Epithelial cell of proximal tubule (primary cell): ENCODE results near the gene SMTNL2. TPM values are rescaled to one million over a fixed set of nuclear protein-coding genes. Genes with fewer than 3 reads are reported as not detected.
"Not testable (repeated sequence)": the region's sequence is repeated elsewhere in the genome, so short reads cannot be mapped to it uniquely, and the experiment has no call there.

Experiments used
- DNase-seq: peaks from one replicate; pipeline ENCODE4 v3.0.0-alpha.2; 2011; ENCODE audit warnings: low read depth
- H3K4me3 ChIP-seq: 2 replicates; pipeline ENCODE4 v1.5.1; 2011; ENCODE audit warnings: low read depth, mild to moderate bottlenecking, low read length
- CTCF ChIP-seq: conservative IDR thresholded peaks from 2 replicates; pipeline ENCODE4 v1.5.1; 2012; ENCODE audit warnings: low read depth, mild to moderate bottlenecking, low read length
- total RNA-seq: library from RNA; depleted of rRNA; stranded (reverse); fragments of >200 nt; gene quantifications from 2 replicates; pipeline ENCODE4 v1.2.3, GENCODE V29; 2015

The SMTNL2 gene
- total RNA-seq, 1 donor from 2014 or later = 1.3 TPM

DNA sequence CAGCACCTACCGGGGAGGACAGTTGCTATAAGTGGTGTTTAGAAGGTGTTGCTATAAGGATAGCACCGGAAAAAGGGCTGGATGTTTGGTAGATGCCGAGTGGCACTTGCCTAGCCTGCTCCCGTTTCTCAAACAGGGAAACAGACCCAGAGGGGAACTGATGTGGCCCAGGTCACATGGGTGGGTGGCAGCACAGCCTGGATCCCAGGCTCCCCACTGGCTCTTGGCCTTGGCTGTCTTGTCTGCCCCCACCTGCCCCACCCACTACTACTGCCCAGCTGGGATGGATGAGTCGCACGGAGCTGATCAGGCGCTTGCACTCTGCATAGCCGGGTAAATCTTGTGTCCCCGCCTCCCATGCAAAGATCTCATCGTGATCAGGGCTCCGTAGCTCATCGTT, 7.2 kb downstream of the SMTNL2 start:
- DNase-seq = no peak
- no peak overlapping the region for H3K4me3 ChIP-seq
- TF ChIP-seq CTCF = no peak

DNA sequence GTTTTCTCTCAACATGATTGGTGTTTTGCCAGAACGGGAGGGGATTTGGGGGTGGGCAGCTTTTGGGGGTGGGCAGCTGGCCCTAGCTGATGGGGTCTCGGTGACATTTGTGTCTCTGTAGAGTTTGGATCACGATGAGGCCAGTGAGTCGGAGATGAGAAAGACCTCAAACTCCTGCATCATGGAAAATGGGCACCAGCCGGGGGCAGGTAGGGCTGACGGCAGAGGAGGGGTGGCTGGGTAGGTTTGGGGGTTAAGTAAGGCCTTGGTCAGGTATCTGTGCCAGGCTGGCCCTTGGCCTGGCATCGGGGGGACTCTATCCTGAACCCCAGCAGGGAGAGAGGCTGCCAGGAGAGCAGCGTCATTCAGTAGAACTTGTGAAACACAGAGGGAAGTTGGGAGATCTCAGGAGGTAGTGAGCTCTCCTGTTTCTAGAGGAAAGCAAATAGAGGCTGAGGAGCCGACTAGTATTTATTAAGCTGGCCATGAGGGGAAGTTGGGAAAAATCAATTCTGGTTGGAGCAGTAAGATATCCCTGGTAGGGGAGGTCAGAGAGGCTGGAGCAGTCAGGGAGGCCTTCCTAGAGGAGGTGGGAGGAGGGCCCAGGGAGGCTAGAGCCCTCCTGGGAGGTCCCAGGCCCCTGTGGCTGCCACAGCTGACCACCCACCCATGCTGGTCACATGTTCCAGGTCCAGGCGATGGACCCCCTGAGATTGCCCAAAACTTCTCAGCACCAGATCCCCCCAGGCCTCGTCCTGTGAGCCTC, 8.1 kb downstream of the SMTNL2 start:
- no peak for DNase-seq
- no peak overlapping the region for H3K4me3 ChIP-seq
- TF ChIP-seq CTCF = no peak

- no peak overlapping the region for H3K4me3 ChIP-seq
- TF ChIP-seq CTCF = no peak
- DNase-seq = no peak
These were observed 8.7 kb downstream of the SMTNL2 start for GRCh38 chr17:4593021-4593421.

GRCh38 chr17:4594406-4594805, 10.1 kb downstream of the SMTNL2 start:
- TF ChIP-seq CTCF = no peak
- no peak overlapping the region for H3K4me3 ChIP-seq
- no peak for DNase-seq

DNA sequence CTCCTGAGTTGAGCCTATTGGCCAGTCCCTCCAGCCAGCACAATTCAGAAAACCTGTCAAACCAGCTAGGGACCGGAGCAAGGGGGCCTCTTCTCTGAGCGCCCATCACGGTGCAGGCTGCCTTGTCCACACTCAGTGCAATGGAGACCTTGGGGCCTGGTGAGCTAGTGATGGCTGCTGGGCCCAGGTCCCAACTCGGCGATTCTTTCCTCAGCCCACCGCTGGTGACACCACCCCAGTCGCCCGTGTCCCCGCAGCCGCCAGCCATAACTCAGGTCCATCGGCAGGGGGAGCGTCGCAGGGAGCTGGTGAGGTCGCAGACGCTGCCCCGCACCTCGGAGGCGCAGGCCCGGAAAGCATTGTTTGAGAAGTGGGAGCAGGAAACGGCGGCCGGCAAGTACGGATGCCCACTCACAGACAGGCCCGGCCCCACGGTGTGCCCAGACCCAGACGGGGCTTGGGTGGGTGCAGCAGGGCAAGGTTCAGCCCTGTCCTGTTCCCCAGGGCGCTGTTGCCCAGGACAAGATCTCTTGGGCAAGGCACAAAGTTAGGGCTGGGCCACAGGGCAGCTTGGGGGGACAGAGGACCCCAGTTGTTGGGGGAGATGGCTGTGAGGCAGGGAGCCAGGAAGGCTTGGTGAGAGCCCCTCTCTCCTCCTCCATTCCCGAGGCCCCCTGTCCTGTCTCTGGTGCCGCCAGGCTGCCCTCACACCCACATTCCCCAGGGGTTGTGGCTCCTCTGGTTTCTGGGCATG, 10.8 kb downstream of the SMTNL2 start:
- TF ChIP-seq CTCF = no peak
- no peak for DNase-seq

DNA sequence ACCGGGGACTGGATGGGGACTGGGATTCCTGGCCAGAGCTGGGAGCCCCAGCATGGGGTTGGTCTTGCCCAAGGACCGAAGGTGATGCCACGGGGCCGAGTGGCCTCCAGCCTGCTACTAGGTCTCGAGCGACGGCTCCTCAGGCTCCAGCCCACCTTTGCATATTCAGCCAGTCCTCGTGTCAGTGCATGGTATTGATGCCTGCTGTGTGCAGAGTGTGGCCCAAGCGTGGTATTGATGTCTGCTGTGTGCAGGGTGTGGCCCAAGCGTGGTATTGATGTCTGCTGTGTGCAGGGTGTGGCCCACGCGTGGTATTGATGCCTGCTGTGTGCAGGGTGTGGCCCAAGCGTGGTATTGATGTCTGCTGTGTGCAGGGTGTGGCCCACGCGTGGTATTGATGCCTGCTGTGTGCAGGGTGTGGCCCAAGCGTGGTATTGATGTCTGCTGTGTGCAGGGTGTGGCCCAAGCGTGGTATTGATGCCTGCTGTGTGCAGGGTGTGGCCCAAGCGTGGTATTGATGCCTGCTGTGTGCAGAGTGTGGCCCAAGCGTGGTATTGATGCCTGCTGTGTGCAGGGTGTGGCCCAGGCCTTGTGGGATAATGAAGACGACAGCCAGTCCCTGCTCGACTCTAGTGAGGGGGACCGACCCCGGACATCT, 11.5 kb downstream of the SMTNL2 start:
- H3K4me3 ChIP-seq, DNase-seq: not testable (repeated sequence)

More for the DNA sequence above, 10.8 kb downstream of the SMTNL2 start:
- no peak overlapping the region for H3K4me3 ChIP-seq

DNA sequence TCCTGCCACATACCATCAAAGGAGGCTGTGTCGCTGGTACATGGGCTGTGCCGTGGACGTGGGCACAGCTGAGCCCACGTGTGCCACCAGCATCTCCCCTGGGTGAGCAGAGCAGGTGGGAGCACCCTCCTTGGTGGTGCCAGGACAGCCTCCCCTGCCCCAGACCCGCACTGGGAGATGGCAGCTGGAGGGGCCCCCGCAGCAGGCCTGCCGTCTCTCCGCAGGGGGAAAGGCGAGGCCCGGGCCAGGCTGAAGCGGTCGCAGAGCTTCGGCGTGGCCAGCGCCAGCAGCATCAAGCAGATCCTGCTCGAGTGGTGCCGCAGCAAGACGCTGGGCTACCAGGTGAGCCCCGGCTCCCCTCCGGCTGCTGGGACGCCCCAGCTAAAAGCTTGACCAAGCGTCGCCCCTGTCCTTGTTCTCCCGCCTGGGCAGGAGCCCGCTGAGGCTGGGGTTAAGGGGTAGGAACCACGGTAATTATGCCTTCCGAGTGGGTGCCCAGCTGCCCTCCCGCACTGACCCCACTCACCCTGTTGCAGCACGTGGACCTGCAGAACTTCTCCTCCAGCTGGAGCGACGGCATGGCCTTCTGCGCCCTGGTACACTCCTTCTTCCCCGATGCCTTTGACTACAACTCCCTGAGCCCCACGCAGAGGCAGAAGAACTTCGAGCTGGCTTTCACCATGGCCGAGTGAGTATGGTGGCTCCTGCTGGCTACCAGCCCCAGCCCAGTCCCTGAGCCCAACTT, 12.5 kb downstream of the SMTNL2 start:
- H3K4me3 ChIP-seq = no peak overlapping the region
- DNase-seq = no peak
- TF ChIP-seq CTCF = no peak
